ENCODE data around the gene SEPTIN7. TPM values are rescaled to one million over a fixed set of nuclear protein-coding genes. Genes with fewer than 3 reads are reported as not detected.

Gene SEPTIN7
- polyA plus RNA-seq, 1 donor (not counting 4 experiments of a cell fraction or from before 2014, with no cell fraction given): 284 TPM

DNA sequence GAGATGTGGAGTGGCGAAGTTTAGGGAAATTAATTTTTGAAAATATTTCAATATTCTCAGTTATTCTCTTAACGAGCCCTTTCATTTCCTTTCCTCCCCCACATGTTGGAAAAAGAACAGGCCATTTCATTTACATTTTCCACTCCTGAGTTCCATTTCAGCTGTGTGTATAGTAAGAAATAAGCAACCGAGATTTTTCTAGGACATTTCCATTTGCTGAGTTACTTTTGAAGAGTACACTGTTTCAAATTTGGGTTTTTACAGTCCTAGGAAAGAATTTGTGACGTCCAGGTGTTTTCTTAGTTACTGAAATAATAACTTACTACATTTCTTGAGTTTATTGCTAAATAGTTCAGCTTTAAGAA is 1.2 kb downstream of the SEPTIN7 start:
- H3K79me2 ChIP-seq (ENCODE audit: control insufficient read depth, insufficient read depth, low read length): peaks cover 57% of the 10 kb centered on the region
- peak overlapping the region; percentile 95 for H3K27ac ChIP-seq (ENCODE audit: control insufficient read depth, insufficient read depth, low read length)
- no peaks in the 10 kb centered on the region for H3K27me3 ChIP-seq (ENCODE audit: control insufficient read depth, extremely low read depth, insufficient read depth, low read length)
- no peaks in the 10 kb centered on the region for H3K9me3 ChIP-seq (ENCODE audit: control insufficient read depth, low read depth, low read length)
- H2AFZ ChIP-seq (ENCODE audit: control insufficient read depth, low read length): no peak overlapping the region
- dilution Hi-C loops (cut with MboI; ENCODE audit: extremely low pct_ligation_motif_present, low sequenced_read_pairs): loop anchor here (25.0 kb wide), 1 partner anchor 90 kb away; no protein-coding TSS in a partner anchor
- peak overlapping the region; percentile 94 for H3K9ac ChIP-seq (ENCODE audit: control insufficient read depth, extremely low read depth, insufficient read depth, low read length)
- H3K36me3 ChIP-seq (ENCODE audit: control insufficient read depth in 2 of 2, extremely low read depth in 1 of 2, insufficient read depth in 2 of 2, low read length in 2 of 2): no peaks in the 10 kb centered on the region
- DNase-seq (ENCODE audit: low read depth, low spot score) (no peak), FAIRE-seq (no peak)
- TF ChIP-seq EZH2 (IDR thresholded peaks at IDR 0.05; ENCODE audit: low read length): no peak
- TF ChIP-seq, protein P1, sequence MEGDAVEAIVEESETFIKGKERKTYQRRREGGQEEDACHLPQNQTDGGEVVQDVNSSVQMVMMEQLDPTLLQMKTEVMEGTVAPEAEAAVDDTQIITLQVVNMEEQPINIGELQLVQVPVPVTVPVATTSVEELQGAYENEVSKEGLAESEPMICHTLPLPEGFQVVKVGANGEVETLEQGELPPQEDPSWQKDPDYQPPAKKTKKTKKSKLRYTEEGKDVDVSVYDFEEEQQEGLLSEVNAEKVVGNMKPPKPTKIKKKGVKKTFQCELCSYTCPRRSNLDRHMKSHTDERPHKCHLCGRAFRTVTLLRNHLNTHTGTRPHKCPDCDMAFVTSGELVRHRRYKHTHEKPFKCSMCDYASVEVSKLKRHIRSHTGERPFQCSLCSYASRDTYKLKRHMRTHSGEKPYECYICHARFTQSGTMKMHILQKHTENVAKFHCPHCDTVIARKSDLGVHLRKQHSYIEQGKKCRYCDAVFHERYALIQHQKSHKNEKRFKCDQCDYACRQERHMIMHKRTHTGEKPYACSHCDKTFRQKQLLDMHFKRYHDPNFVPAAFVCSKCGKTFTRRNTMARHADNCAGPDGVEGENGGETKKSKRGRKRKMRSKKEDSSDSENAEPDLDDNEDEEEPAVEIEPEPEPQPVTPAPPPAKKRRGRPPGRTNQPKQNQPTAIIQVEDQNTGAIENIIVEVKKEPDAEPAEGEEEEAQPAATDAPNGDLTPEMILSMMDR (optimal IDR thresholded peaks at IDR 0.05 in 1 of 3, IDR thresholded peaks at IDR 0.05 in 1 of 3, conservative IDR thresholded peaks at IDR 0.05 in 1 of 3; ENCODE audit: extremely low read depth in 1 of 3, insufficient read depth in 2 of 3, low read length in 3 of 3): no peak
- H3K4me2 ChIP-seq (ENCODE audit: control insufficient read depth, extremely low read depth, insufficient read depth, low read depth, low read length): peak overlapping the region; percentile 75
- no peaks in the 10 kb centered on the region for H3K9me1 ChIP-seq (ENCODE audit: control insufficient read depth, extremely low read depth, insufficient read depth, low read length)
- peaks cover 9% of the 10 kb centered on the region for H4K20me1 ChIP-seq (ENCODE audit: control insufficient read depth, extremely low read depth, insufficient read depth, low read length)
- H3K4me1 ChIP-seq (ENCODE audit: control insufficient read depth, extremely low read depth, insufficient read depth, low read length): peaks cover 11% of the 10 kb centered on the region
- peak overlapping the region; percentile 84 to 88 (median 85) for H3K4me3 ChIP-seq (ENCODE audit: control insufficient read depth in 2 of 3, extremely low read depth in 1 of 3, insufficient read depth in 2 of 3, low read depth in 1 of 3, low read length in 3 of 3)

DNA sequence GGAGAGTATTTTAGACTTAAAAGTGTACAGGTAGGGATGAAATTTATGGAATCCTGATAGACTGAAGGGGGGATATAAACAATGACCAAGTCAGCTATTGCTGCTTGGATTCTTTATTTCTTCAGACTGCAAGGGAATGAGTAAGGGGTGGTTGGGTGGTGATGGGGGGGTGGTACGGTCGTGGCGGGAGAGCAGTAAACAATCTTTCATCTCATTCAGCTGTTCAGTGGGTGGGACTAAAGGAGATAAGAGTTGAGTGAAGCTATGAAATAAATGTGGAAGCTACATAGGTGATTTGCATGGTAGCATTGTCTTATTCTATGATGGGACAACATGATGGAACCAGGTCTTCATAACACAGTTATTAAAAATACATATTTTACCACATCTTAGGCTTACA is 1.8 kb downstream of the SEPTIN7 start:
- peak; percentile 53 for FAIRE-seq
- Histone ChIP-seq H3K9me3 (ENCODE audit: control insufficient read depth, low read depth, low read length) (no peaks in the 10 kb centered on the region), H3K79me2 (ENCODE audit: control insufficient read depth, insufficient read depth, low read length) (peaks cover 61% of the 10 kb centered on the region), H3K36me3 (ENCODE audit: control insufficient read depth in 2 of 2, extremely low read depth in 1 of 2, insufficient read depth in 2 of 2, low read length in 2 of 2) (no peaks in the 10 kb centered on the region), H3K27ac (ENCODE audit: control insufficient read depth, insufficient read depth, low read length) (peak overlapping the region; percentile 95), H3K4me1 (ENCODE audit: control insufficient read depth, extremely low read depth, insufficient read depth, low read length) (peaks cover 11% of the 10 kb centered on the region), H3K27me3 (ENCODE audit: control insufficient read depth, extremely low read depth, insufficient read depth, low read length) (no peaks in the 10 kb centered on the region), H3K9ac (ENCODE audit: control insufficient read depth, extremely low read depth, insufficient read depth, low read length) (peak overlapping the region; percentile 94), H3K4me3 (ENCODE audit: control insufficient read depth in 2 of 3, extremely low read depth in 1 of 3, insufficient read depth in 2 of 3, low read depth in 1 of 3, low read length in 3 of 3) (peak overlapping the region; percentile 84 to 88 (median 85)), H3K9me1 (ENCODE audit: control insufficient read depth, extremely low read depth, insufficient read depth, low read length) (no peaks in the 10 kb centered on the region), H4K20me1 (ENCODE audit: control insufficient read depth, extremely low read depth, insufficient read depth, low read length) (peaks cover 9% of the 10 kb centered on the region), H2AFZ (ENCODE audit: control insufficient read depth, low read length) (no peak overlapping the region), H3K4me2 (ENCODE audit: control insufficient read depth, extremely low read depth, insufficient read depth, low read depth, low read length) (peak overlapping the region; percentile 75)
- DNase-seq (ENCODE audit: low read depth, low spot score): no peak
- dilution Hi-C loops (cut with MboI; ENCODE audit: extremely low pct_ligation_motif_present, low sequenced_read_pairs): loop anchor here (25.0 kb wide), 1 partner anchor 90 kb away; no protein-coding TSS in a partner anchor
- TF ChIP-seq, protein P1 (optimal IDR thresholded peaks at IDR 0.05 in 1 of 3, IDR thresholded peaks at IDR 0.05 in 1 of 3, conservative IDR thresholded peaks at IDR 0.05 in 1 of 3; ENCODE audit: extremely low read depth in 1 of 3, insufficient read depth in 2 of 3, low read length in 3 of 3): no peak
- no peak for TF ChIP-seq EZH2 (IDR thresholded peaks at IDR 0.05; ENCODE audit: low read length)

All from keratinocyte (primary cell).